RCC 7860 (cell line): Measurements from ENCODE around the gene RAI1.

Source experiments
- DNase-seq: peaks from one replicate; pipeline ENCODE4 v3.0.0-alpha.2; 2015; ENCODE audit warnings: low spot score
- FAIRE-seq: peaks from 2 replicates; lab custom pipeline; 2012; peaks lifted over from hg19 to GRCh38; lab: Jason Lieb, UNC

The RAI1 gene

GRCh38 chr17:17763734-17764133 is 82.5 kb downstream of the RAI1 start:
- FAIRE-seq = no peak
- DNase-seq = no peak

DNA sequence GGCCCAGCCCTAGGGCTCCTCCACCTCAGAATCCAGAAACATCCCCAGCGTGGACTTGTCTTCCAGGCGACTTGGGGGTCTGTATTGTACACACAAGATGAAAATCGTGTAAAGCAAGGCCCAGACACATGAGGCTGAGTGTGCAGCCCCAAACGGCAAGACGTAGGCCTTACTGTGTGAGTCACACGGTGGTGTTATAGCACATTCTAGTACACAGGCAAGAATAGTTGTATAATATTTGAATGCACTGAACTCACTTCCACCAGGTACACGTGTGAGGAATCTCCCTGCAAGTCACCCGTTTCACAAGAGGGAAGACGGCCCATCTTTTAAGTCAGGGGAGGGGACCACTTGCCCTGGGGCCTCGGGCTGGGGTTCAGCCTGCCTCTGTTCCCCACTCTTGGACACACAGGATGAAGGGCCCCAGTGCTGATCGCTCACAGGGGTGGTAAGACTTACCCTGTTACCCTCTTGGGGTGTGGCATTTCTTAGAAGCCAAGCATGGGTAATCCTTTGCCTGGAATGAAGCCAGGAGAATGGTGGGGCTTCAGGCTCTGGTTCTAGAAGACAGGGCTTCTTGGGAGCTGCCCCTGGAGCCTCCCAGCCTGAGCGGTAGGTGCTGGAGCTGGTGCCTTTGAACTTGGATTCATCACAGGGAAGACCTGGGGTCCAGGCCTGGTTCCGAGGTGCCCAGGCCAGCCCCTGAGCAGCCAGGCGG is 84.3 kb downstream of the RAI1 start:
- no peak for FAIRE-seq

GRCh38 chr17:17766077-17766743 is 85.0 kb downstream of the RAI1 start:
- FAIRE-seq (no peak), DNase-seq (no peak)

More for the DNA sequence above, 84.3 kb downstream of the RAI1 start:
- DNase-seq = no peak

GRCh38 chr17:17766744-17767120 is 85.5 kb downstream of the RAI1 start:
- FAIRE-seq (no peak), DNase-seq (no peak)

GRCh38 chr17:17767154-17767869 is 86.1 kb downstream of the RAI1 start:
- DNase-seq = no peak

DNA sequence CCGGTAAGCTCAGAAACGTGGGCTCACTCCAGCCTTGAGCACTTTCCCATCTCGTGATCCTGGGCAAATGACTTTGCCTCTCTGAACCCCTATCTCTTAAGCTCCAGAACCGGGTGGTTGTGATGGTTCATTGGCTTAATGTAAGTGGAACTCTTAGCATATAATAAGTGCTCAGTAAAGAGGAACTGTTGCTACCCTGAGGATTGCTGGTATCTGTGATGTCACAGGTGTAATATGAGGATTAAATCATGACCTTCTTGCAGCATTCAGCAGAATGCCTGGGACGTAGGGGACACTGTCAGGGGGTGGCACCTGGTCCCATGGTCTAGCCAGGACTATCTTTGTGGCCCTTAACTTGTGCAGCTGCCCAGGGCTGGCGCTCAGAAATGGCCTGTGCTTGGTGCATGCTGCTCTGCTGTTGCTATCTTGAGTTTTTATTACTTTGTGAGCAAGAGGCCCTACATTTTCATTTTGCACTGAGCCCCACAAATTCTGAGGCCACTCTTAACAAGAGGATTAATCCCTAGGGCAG is 86.7 kb downstream of the RAI1 start:
- no peak for FAIRE-seq
- no peak for DNase-seq

More at GRCh38 chr17:17767154-17767869, 86.1 kb downstream of the RAI1 start:
- FAIRE-seq = no peak

GRCh38 chr17:17768424-17769088 is 87.3 kb downstream of the RAI1 start:
- no peak for FAIRE-seq
- DNase-seq = no peak

DNA sequence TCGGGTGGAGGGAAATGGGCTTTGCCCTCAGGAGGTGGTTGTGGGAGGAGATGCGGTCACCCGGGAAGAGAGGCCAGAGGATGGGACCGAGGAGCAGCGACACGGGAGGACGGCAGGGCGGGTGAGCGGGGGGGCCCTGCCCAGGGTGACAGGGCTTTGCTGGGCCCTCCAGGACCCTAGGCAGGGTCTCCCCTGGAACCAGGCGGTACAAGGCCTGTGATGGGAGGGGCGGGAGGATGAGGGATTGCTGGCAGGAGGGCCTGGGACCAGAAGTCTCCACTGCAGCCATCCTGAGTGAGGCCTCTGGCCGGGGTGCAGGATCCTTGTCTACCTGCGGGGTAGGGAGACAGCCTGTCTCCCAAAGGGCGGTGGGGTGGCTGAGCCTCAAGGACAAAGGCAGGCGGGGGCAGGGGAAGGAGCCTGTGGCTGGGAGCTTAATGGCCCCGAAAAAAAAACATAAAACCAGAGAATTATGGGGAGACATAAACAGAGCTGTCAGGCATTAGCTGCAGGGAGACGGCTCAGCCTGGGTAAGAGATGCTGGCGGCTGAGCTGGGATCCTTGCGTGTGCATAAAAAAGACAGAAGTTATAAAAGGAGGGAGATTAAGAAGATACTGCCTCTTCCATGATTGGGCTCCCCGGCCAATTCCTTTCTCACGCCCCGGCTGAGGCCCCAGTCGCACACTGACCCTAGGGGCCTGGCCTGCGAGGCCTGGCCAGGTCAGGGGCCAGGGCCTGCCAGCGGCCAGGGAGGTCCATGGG is 88.8 kb downstream of the RAI1 start:
- FAIRE-seq (no peak), DNase-seq (no peak)

GRCh38 chr17:17770632-17771044 is 89.4 kb downstream of the RAI1 start:
- DNase-seq = no peak
- FAIRE-seq = no peak

DNA sequence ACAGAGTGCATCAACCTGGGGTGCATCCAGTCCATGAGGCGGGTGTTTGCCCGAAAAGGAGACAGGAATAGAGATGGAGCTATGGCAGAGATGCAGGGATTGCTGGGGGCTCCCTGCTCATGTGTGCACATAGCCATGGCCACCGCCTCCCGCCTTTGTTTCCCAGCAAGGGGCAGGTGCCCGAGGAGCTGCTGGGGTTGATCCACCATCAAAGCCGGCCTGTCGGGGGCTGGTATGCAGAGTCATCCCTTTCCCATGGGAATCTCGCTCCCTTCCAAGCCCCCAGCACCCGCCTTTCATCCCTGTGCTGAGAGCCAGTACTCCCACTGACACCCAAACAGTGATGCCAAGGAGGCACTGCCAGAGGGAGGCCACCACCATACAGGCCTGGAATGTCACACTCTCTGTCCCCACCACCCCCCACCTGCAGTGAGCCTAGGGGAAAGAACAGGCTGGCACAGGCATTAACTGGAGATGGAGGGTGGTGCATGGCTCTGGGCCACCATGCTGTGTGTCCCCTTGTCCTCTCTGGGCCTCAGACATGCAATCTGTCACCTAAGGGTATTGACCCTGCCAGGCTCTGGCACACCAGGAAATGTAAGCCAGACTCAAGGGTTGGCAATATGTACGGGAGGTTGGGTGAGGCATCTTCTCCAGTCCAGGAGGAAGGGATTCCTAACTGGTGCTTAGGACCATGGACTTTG is 90.4 kb downstream of the RAI1 start:
- FAIRE-seq = no peak

GRCh38 chr17:17772231-17772630 is 91.0 kb downstream of the RAI1 start:
- no peak for FAIRE-seq
- DNase-seq = no peak

More for the DNA sequence above, 90.4 kb downstream of the RAI1 start:
- DNase-seq = no peak

GRCh38 chr17:17774009-17774881 is 93.0 kb downstream of the RAI1 start:
- peak; percentile 11 for DNase-seq
- no peak for FAIRE-seq

DNA sequence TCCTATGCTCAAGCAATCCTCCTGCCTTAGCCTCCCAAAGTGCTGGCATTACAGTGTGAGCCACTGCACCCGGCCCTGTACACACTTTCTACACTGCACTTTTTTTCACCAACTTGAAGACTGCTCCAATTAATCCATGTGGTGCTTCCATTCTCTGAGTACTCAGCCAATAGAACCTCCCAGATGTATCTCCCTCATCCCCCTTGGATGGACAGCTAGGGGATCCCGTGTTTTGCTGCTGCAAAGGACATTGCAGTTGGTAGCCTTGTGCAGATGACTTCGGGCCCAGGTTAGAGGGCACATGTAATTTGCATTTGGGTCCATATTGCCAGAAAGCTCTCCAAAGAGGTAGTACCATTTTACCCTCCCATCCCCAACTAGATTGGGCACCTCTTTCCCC is 95.6 kb downstream of the RAI1 start:
- FAIRE-seq (no peak), DNase-seq (no peak)

GRCh38 chr17:17778308-17779014 is 97.2 kb downstream of the RAI1 start:
- FAIRE-seq = no peak
- DNase-seq = no peak

DNA sequence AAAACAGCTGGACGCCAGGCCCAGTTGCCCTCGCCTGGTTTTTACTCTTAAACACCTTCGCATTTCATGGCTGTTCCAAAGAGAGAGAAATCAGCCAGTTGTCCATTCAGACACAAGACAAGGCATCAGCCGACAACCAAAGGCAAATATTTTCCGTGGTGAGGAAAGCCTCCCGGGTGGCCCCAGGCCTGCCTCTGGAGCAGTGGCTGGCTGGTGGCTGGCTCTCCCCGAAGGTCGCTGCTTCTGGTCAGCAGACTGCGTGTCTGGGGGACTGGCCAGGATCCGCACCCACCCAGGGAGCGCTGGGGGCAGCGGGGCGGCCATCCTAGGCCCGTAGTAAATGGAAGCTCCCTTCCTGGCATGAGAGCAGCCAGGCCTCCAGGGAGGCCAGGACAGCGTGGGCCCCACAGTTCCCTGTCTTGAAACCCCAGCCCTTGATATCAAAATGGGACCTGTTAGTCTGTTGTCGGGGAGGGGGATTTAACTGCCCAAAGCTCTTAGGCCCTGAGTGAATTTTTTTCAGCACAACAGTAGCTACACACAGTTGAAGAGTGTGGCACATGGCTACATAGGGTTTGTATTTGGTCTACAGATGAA is 97.9 kb downstream of the RAI1 start:
- no peak for DNase-seq
- FAIRE-seq = no peak

GRCh38 chr17:17780922-17781590 is 99.8 kb downstream of the RAI1 start:
- DNase-seq (no peak), FAIRE-seq (no peak)
